DMS153 (cell line): ENCODE data around the gene TNRC6B.
"Not testable (repeated sequence)": the region's sequence is repeated elsewhere in the genome, so short reads cannot be mapped to it uniquely, and the experiment has no call there.

Source experiments
- DNase-seq: peaks from one replicate; lab custom pipeline; 2025; lab: John Stamatoyannopoulos, UW

Gene TNRC6B

DNA sequence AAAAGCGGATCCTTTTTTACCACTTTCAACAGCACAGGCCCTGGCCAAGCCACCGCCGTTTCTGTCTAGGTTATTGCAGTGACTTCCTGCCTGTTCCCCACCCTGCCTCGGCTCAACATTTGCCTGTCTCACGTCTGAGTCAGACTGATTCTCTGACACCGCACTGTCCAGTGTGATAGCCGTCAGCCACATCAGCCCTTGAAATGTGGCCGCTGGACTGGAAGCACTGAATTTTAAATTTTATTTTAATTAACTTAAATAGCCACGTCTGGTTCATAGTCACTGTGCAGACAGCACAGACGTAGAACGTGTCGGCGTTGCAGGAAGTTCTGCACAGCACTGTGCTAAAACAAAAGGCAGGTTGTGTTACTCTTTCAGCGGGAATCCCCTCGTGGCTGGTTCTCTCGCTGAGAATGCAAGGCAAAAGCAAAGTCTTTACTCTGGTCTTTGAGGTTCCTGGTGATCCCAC lies 112.3 kb downstream of the TNRC6B start:
- no peak for DNase-seq

DNA sequence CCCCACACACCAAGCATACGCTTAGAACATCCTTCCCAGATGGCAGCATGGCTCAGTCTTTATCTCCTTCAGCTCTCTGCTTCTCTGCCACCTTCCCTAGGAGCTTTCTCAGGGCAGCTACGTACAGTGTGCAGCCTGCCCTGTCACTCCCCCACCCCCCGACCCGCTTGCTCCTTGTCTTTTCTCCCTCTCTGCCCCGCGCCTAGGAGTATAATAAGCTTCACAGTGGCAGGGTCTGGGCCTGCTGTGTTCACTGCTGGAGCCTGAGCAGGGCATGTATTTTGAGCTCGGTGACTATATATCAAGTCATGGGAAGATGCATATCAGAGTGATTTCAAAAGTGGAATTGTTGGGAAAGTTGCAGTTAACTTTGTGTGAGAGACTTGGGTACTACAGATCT lies 112.8 kb downstream of the TNRC6B start:
- no peak for DNase-seq

DNA sequence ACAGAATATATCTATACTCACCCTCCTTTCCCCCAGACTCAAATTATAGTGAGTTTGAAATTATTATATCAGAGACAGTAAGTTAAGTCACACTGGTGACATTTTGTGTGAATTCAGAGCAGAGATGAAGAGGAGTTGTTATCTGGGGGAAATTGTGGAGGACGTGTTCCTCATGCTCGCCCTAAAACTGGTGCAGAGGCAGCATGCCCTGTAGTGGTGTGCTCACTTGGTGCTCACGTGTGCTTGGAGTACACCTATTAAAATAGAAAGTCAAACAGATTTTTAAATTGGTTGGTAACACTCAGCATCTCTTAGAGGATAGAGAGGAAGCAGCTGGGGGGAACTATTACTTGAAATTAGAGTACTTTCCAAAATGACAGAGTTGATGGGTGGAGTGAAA lies 117.0 kb downstream of the TNRC6B start:
- no peak for DNase-seq

DNA sequence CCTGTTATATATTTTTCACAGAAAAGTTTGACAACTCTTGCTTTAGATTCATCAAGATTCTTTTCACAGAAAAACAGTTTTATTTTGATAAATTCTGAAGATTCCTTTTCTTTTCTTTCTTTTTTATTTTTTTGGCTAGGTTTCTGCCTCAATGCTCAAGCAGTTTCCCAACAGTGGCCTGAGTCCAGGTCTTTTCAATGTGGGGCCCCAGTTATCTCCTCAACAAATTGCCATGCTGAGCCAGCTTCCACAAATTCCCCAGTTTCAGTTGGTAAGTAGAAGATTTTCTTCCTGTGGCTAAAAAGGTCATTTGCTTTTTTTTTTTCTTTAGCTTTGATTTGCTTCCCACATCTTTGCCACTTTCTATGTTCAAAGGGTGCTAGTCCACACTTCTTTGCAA lies 122.6 kb downstream of the TNRC6B start:
- DNase-seq: no peak

DNA sequence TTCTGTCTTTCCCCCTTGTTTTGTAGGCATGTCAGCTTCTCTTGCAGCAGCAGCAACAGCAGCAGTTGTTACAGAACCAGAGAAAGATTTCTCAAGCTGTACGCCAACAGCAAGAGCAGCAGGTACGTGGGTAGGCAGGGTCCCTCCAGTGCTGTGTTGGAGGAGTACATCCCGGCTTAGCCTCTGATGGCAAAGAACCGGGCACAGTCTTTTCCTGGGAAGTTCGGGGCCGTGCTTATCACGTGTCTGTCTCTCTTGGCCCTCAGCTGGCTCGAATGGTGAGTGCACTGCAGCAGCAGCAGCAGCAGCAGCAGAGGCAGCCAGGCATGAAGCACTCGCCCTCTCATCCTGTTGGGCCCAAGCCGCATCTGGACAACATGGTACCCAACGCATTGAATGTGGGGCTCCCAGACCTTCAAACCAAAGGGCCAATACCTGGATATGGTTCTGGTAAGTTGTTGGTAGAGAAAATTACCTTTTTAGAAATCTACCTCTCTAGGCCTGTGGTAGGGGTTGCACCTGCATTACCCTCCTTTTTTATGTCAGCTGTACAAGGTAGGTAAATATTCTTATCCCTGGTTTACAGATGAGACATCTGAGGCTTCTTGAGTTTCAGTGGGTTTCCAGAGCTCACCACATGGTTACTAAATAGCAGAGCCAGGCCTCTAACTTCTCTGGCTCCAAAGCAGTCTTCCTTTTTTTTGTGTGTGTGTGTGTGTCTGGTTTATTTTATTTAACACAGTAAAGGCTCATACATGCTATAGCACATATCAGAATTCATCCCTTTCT lies 123.4 kb downstream of the TNRC6B start:
- no peak for DNase-seq

DNA sequence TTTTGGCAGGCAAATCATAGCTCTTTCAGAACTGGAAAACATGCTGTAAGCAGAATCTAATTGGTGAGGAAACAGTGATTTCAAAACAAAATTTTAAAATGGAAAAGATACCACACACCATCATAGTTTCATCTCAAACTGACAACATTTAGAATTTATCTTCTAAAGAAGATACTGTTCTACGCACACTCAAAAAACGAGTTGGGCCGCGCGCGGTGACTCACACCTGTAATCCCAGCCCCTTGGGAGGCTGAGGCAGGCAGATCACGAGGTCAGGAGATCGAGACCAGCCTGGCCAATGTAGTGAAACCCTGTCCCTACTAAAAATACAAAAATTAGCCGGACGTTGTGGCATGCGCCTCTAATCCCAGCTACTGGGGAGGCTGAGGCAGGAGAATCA lies 124.4 kb downstream of the TNRC6B start:
- no peak for DNase-seq

DNA sequence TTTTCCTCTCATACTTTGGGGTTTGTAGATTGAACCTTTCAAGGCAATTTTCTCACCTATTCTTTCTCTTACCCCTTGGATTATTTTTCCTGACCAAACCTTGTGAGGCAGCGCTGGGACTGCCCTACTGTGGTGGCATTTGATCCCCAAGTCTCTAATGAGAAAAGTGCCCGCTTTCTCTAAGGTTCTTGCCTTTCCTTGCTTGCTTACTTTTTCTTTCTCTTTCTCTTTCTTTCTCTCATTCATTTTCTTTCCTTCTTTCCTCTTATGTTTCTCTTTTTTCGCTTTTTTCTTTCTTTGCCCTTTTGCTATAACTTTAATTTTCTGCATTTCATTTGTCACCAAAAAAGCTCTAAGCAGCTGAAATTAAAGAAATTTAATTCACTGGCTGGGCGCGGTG lies 127.9 kb downstream of the TNRC6B start:
- no peak for DNase-seq

DNA sequence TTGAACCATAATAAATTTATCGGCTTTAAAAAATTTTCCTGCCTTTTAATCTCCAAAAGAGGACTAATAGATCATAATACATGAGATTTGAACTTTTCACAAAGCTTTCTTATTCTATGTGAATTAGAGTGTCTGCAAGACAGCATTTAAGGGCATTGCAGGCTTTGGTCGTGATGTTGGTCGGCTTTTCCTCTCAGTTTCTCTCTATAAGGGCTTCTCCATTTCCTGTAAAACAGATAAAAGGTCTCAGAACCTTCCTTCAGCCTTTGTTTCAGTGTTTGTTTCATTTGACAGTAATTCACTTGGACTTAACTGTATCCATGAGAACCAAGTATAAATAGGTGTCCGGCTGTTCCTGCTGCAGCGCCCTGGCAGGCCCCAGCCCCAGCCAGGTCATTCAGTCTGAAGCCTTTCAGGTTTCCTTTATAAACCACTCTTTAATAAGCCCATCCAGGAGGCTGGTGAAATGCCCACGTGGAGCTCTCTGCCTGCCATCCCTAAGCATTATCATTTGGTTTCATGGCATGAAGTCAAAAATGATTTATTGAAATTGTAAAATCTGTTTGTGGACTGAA lies 131.4 kb downstream of the TNRC6B start:
- DNase-seq: no peak

DNA sequence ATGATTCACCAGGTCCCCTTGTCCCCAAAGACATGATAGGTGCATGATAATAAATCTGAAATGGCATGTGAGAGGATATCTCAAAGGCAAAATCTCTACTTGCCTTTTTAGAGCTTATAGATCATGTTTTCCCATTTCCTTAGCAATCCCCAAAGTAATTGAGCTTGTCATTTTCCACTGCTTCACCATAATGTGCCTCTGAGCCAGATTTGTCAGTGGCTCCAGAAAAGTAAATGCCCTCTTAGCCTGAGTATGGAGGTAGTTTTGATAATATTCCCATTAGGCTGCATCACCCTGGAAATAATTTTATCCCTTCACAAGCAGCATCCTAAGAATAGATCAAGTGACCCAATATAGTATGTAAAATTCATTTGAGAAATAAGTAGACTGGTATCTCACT lies 131.9 kb downstream of the TNRC6B start:
- DNase-seq: no peak

DNA sequence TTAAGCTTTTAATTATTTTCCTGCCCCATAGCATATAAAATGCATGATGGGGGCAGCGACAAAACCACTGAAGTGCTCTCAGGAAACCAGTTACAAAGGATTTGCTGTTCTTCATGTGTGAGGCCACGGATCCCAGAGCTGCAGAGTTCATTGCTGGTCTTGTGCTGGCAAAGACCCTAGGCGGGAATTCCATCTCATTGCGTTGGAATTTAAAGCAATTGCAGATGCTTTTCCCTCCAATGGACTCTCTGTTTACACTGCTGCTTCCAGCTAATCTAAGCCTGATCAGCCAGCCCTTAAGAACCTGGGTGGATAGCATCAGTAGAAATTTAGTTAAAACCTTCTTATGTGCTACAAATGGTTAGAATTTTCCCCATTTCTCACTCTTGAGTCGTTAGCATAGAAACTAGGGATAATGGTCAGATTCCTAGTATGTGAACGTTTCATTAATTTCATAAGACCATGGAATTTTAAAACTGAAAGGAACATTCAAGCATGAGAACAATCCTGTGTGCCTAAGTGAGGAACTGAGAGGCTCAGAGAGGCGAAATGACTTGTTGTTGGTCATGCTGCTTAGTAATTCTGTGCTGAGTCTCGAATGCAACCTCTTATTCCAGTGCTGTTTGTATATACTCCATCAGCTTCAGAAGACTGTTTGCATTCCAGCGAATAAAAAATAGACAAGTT lies 132.5 kb downstream of the TNRC6B start:
- DNase-seq: no peak

DNA sequence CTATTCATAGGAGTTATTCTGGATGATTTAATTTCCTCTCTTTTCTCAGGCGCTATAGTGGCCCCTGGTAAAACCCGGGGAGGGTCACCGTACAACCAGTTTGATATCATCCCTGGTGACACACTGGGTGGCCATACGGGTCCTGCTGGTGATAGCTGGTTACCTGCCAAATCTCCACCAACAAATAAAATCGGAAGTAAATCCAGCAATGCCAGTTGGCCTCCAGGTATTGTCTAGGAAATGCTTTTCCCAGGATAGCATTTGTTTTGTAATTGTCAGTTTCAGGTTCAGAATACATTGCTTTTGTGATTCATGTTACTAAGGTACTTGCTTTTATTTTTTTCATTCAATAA lies 133.0 kb downstream of the TNRC6B start:
- DNase-seq: no peak

DNA sequence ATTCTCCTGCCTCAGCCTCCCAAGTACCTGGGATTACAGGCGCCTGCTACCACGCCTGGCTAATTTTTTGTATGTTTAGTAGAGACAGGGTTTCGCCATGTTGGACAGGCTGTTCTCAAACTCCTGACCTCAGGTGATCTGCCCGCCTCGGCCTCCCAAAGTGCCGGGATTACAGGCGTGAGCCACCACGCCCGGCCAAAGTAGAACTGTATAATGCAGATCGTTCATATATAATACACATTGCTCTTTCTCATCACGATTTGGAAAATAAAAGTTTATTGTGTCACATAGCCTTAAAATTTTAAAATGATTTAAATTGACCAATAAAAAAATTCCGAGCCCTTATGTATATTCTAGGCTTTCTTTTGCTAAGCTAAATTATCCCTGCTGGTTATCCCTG lies 133.9 kb downstream of the TNRC6B start:
- not testable (repeated sequence) for DNase-seq

DNA sequence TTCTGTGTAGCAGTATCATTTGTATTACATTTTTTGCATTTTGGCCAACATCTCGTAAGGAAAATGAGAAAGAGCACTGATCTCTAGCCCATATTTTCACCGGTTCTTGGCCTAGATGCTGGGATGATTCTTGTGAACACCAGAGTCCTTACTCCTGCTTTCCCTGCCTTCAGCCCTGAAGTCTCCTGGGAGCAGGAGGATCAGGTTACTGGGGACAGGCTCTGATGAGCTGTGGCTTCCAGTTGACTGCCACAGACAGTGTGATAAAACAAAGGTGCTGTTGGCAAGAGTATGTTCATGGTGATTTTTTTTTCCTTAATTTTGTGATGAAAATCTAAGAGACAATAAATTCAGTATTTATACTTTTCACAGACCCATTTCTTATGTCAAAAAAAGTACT lies 134.3 kb downstream of the TNRC6B start:
- no peak for DNase-seq

DNA sequence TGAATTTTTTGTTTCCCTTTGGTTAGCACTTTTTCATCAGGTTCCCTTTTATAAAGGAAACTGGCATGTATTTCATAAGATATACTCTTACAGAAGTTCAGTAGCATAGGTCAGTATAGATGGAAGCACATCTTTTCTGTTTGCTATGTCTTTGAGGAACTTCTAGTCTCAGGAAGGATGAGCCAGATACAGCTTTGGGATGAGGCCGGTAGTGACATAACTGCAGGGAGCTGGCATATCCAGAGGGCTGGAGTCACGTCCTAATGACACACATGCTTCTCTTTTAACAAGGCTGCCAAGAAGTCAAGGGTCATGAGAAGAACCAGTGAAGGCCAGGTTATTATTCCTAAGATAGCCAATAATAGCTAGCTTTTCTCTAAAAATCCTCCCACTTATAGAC lies 135.3 kb downstream of the TNRC6B start:
- no peak for DNase-seq

DNA sequence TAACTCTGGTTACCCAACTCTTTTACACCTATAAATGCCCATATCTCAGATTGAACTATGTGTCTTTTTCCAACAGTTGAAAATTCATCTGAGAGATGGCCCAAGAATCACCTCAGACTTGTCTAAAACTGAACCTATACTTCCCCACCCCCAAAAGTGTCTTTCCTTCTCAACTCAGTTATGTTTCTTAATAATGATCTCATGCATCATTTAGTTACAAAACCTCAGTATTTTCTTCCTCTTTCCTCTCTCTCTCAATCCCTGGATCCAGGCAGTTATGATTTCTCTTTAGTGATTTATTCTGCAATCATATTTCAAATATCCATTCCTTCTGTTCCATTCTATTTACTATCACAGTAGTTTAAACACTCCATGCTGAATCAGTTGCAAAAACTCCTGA lies 136.3 kb downstream of the TNRC6B start:
- no peak for DNase-seq

DNA sequence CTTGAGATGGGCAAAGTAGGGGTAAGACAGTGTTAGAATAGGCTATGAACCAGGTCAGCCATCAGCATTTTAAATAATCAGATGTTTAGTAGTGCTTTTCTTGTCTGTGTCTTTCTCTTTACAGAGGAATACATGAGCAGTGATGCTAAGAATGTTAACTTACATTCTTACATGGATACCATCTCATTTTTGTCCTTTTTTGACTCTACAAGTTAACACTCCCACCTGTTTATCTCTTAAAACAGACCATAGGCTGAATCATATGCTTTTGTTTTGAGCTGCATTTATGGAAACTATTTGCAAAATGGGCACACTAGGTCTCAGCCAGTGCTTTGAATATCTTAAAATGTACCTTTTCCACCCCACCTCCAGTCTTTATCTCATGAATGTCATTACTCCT lies 143.0 kb downstream of the TNRC6B start:
- DNase-seq: no peak

DNA sequence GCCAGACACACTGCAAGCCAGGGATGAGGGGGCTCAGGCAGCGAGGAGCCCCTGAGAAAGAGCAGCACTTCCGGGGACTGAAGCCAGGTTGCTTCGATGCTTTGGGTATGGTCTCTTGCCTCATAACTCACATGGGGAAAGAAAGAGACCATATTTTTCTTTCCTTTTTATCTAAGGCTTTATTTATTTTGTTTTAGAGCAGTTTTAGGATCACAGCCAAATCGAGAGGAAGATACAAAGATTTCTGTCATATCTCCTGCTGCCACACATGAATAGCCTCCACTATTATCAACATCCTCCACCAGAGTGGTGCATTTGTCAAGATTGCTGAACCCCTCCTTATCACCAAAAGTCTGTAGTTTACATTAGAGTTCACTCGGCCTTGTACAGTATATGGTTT lies 144.3 kb downstream of the TNRC6B start:
- DNase-seq: no peak

DNA sequence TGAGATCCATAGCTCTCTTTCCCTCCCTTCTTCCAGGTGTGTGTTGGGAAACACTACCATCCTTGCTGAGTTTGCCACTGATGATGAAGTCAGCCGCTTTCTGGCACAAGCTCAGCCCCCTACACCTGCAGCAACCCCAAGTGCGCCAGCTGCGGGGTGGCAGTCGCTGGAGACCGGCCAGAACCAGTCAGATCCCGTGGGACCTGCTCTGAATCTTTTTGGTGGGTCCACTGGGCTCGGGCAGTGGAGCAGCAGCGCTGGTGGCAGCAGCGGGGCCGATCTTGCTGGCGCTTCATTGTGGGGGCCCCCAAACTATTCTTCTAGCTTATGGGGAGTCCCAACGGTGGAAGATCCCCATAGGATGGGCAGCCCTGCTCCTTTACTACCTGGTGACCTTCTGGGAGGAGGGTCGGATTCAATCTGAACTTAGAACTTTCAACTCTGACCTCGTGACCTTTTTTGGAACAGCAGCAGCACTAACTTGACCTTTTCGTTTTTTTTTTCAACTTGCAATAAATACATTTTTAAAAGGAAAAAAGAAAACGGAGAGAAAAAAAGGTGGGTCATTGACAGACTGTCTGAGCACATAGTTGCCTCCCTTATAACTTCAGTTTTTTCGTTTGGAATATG lies 145.2 kb downstream of the TNRC6B start:
- DNase-seq: no peak

DNA sequence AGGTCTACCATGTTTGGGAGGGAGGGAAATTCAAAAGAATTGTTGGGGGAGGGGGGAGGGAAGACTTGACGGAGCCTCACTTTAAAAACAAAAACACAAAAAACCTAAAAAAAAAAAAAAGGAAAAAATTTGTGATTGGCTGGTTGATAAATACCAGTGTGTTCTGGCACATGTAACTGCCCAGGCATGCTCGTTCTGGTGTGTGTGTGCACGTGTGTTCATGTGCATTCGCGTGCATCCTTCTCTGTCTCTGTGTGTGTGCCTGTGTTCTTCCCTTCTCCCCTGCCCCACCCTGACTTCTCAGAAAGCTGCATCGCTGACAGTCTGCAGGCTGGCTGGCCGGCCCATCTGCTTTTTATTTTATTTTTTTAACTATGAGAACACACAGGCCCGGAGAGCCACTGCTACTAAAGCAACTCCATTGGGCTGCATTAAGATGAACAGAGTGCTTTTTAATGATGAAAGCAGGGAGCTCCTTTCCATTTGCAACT lies 146.0 kb downstream of the TNRC6B start:
- DNase-seq: no peak

DNA sequence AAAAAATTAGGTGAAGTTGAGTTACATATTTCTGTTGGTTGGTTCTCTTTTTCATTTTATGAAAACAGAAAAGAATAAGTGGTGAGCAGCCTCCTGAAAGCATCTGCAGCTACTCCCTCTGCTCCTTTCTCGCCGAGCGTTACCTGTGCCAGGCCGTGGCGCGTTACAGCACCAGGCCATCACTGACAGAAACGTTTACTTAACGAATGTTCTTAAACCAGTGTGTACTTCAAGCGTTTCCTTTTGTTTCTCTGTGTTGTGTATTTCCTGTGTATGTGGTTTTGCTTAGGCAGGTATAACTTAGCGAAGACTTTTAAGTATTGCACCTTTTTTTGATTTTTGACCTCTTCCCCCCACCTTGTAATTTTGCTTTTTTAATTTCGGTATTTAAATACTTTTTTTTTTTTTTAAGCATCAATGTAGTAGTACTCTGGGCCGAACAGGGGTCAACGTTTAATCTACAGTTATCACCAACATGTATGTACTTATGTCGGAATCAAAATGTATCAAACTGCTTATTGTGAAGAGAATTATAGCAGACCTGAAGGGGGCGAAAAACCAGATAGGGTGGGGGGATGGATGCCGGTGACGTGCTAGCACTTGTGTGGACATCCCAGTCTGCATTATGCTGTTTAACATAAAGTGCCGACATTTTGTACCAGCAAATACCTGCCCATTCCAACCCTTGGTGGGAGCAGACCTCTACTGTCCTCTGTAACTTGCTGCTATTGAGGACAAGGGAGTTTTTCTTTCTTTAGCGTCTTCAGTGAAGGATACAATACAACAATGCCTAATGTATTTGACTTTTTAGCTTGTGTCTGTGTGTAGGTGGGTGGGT lies 147.0 kb downstream of the TNRC6B start:
- DNase-seq: no peak

DNA sequence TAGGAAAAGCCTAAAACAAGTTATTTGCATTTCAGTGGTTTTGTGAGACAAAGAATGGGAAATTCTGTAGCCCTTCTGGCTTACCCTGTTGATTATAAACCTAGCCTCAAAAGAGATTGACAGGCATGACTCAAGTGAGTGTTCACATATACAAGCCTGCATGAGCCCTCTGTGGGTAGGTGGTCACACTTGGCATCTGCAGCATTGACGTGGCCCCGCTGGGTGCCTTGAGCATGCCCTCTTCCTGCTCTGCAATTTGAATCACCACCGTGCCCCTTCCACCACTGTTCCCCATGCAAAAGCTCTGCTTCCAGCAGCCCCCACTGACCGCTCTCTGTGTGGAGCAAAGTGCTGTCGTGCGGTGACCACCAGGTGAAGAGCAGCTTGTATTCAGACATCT lies 147.6 kb downstream of the TNRC6B start:
- DNase-seq: no peak
